HepG2 (cell line): ENCODE results near the gene SLC23A2. TPM values are rescaled to one million over a fixed set of nuclear protein-coding genes. Genes with fewer than 3 reads are reported as not detected.
A peak's percentile ranks its signal among the peaks of the same experiment; 100 is the strongest.

ENCODE experiments used
- ATAC-seq: fragments of 200-7000 bp; cut with Tn5 transposase; 3 replicates; pipeline ENCODE4 v1.9.1; 2020; ENCODE audit warnings: mild to moderate bottlenecking, moderate library complexity
- BruUV-seq: library from RNA; stranded (reverse); fragments of 400-500 nt; replicated peaks from 2 replicates; lab custom pipeline; 2021; lab: Mats Ljungman, UMichigan
- CTCF ChIA-PET: fragments of 300-600 bp; formaldehyde crosslinking; extraction: SDS; loops from one replicate; lab custom pipeline; 2021; ENCODE audit warnings: low total read pairs, inconsistent platforms, low intra/inter-chr PET ratio; lab: Yijun Ruan, JAX
- POLR2A ChIA-PET: fragments of 350-600 bp; sonication (Branson Sonifier 250); formaldehyde crosslinking; loops from one replicate; lab custom pipeline; 2020; ENCODE audit warnings: antibody characterized with exemption, inconsistent platforms; lab: Yijun Ruan, JAX
- DNase-seq: peaks from one replicate; pipeline ENCODE4 v3.0.0-alpha.2; 2015; ENCODE audit warnings: low spot score
- FAIRE-seq: peaks from 3 replicates; lab custom pipeline; 2011; peaks lifted over from hg19 to GRCh38; lab: Jason Lieb, UNC
- H2AFZ ChIP-seq: one replicate; pipeline ENCODE4 v1.6.1; 2011; ENCODE audit warnings: low read length, inconsistent platforms
- H3K27ac ChIP-seq: fragments of 300-600 bp; 3 replicates; pipeline ENCODE4 v1.8.0; 2011; ENCODE audit warnings: mixed run types, mild to moderate bottlenecking, mixed read lengths, low read length, inconsistent platforms; ENCODE audit not compliant: insufficient read depth; ENCODE audit errors: extremely low read length
- H3K27me3 ChIP-seq, 2 experiments: fragments of 200-600 bp in 1 of 2; 2 replicates in 1 of 2; 3 replicates in 1 of 2; pipeline versions ENCODE4 v1.6.0 to v1.8.0; 2011; ENCODE audit warnings: low read length in 2 of 2, mild to moderate bottlenecking in 2 of 2, moderate library complexity in 2 of 2, inconsistent platforms in 1 of 2; ENCODE audit not compliant: insufficient read depth in 2 of 2, control insufficient read depth in 1 of 2
- H3K36me3 ChIP-seq, 2 experiments: fragments of 200-600 bp in 1 of 2; replicated peaks in 1 of 2; 2 replicates in 1 of 2; 3 replicates in 1 of 2; pipeline versions ENCODE4 v1.5.1 to v1.8.0; 2011; ENCODE audit warnings: low read length in 2 of 2, inconsistent platforms in 1 of 2; ENCODE audit not compliant: insufficient read depth in 2 of 2, control insufficient read depth in 1 of 2
- H3K4me1 ChIP-seq: 2 replicates; pipeline ENCODE4 v1.5.1; 2012; ENCODE audit warnings: low read length, inconsistent platforms; ENCODE audit not compliant: insufficient read depth
- H3K4me2 ChIP-seq: 2 replicates; pipeline ENCODE4 v1.6.0; 2011; ENCODE audit warnings: low read depth, low read length, inconsistent platforms
- H3K4me3 ChIP-seq, 3 experiments: fragments of 200-600 bp in 1 of 3; sonication (generic), shearing (Covaris generic) in 1 of 3; replicated peaks in 1 of 3; 2 replicates each; pipeline ENCODE4 v1.5.1; 2011 to 2016; ENCODE audit warnings: low read length in 3 of 3, inconsistent platforms in 2 of 3, low read depth in 2 of 3, mild to moderate bottlenecking in 2 of 3, control low read depth in 1 of 3, mixed read lengths in 1 of 3; ENCODE audit not compliant: insufficient read depth in 1 of 3
- H3K79me2 ChIP-seq: one replicate; pipeline ENCODE4 v1.6.1; 2011; ENCODE audit warnings: low read length, inconsistent platforms; ENCODE audit not compliant: insufficient read depth
- H3K9ac ChIP-seq: 2 replicates; pipeline ENCODE4 v1.6.0; 2011; ENCODE audit warnings: mild to moderate bottlenecking, low read depth, low read length, inconsistent platforms; ENCODE audit not compliant: insufficient read depth
- H3K9me3 ChIP-seq: 2 replicates; pipeline ENCODE4 v1.5.1; 2012; ENCODE audit warnings: mild to moderate bottlenecking, low read length
- H4K20me1 ChIP-seq: 2 replicates; pipeline ENCODE4 v1.6.0; 2011; ENCODE audit warnings: inconsistent platforms, mild to moderate bottlenecking, low read length, moderate library complexity; ENCODE audit not compliant: insufficient read depth
- GMEB1 ChIP-seq: sonication (generic); formaldehyde crosslinking; IDR thresholded peaks from 2 replicates; pipeline ENCODE4 v1.5.1; 2020; ENCODE audit warnings: missing genetic modification reagents, mild to moderate bottlenecking, borderline replicate concordance
- MXD1 ChIP-seq: sonication (generic); formaldehyde crosslinking; IDR thresholded peaks from 2 replicates; pipeline ENCODE4 v1.4.0; 2020; ENCODE audit warnings: mild to moderate bottlenecking, missing genetic modification reagents
- MXD3 ChIP-seq: IDR thresholded peaks from 2 replicates; pipeline ENCODE4 v1.6.1; 2016; ENCODE audit warnings: mild to moderate bottlenecking, missing biosample characterization, missing genetic modification reagents
- RBM39 ChIP-seq: fragments of 200-400 bp; formaldehyde crosslinking; IDR thresholded peaks from one replicate; pipeline ENCODE4 v1.6.1; 2018; ENCODE audit warnings: antibody characterized with exemption, mild to moderate bottlenecking, low read depth, low read length; ENCODE audit not compliant: poor library complexity, severe bottlenecking
- SIN3A ChIP-seq: IDR thresholded peaks from 2 replicates; pipeline ENCODE4 v1.6.1; 2011; ENCODE audit warnings: low read depth, mild to moderate bottlenecking, control low read depth, low read length, borderline replicate concordance
- SNAPC4 ChIP-seq: sonication (generic); formaldehyde crosslinking; IDR thresholded peaks from 2 replicates; pipeline ENCODE4 v1.4.0; 2020; ENCODE audit warnings: mild to moderate bottlenecking, missing genetic modification reagents
- ZFP36 ChIP-seq: fragments of 150-350 bp; IDR thresholded peaks from 2 replicates; pipeline ENCODE4 v1.6.1; 2018; ENCODE audit warnings: borderline replicate concordance, low read length, low read depth; ENCODE audit not compliant: partially characterized antibody
- ZNF280D ChIP-seq: sonication (generic); formaldehyde crosslinking; IDR thresholded peaks from 2 replicates; pipeline ENCODE4 v1.5.1; 2020; ENCODE audit warnings: mild to moderate bottlenecking, missing genetic modification reagents
- ZNF562 ChIP-seq: sonication (generic); formaldehyde crosslinking; IDR thresholded peaks from 2 replicates; pipeline ENCODE4 v1.8.0; 2022; ENCODE audit warnings: missing genetic modification reagents, borderline replicate concordance
- WGBS: methylation state at CpG from one replicate; pipeline ENCODE4 v1.1.6; 2017; ENCODE audit warnings: low lambda C conversion rate; 5-methylcytosine and 5-hydroxymethylcytosine counted together
- in situ Hi-C: cut with HindIII; loops from 2 replicates; pipeline ENCODE4 v1.10.0; 2017; ENCODE audit warnings: low pct_unique_long_range_greater_than_20kb; ENCODE audit not compliant: extremely low pct_ligation_motif_present
- intact Hi-C: fragments of 100-400 bp; cut with micrococcal nuclease; formaldehyde crosslinking; loops from one replicate; pipeline ENCODE4 v1.10.0; 2022; ENCODE audit not compliant: unreplicated experiment
- polyA plus RNA-seq, 8 experiments: library from polyadenylated mRNA; depleted of rRNA in 3 of 8; stranded (reverse) in 7 of 8; unstranded in 1 of 8; fragments of >200 nt; fragmentation: Illumina TruSeq in 4 of 8; extraction: Trizol in 4 of 8; gene quantifications; 2 replicates each; pipeline versions ENCODE4 v1.2.1 to v1.2.3, GENCODE V29; 2011 to 2016; ENCODE audit warnings: low read depth in 4 of 8, missing spikeins in 1 of 8, mixed read lengths in 1 of 8; ENCODE audit not compliant: insufficient read depth in 1 of 8
- total RNA-seq, 5 experiments: library from RNA; depleted of rRNA; stranded (reverse); fragments of >200 nt; fragmentation: Illumina TruSeq; extraction: Trizol; gene quantifications; 2 replicates each; pipeline ENCODE4 v1.2.3, GENCODE V29; 2016; ENCODE audit warnings: low read depth in 1 of 5

SLC23A2 gene
- total and polyA plus RNA-seq, 2 of the 13 experiments (the other 11 are each of a cell fraction or from before 2014, with no cell fraction given), result 42.2 to 51.2 TPM

GRCh38 chr20:4962241-4962855 lies 39.0 kb downstream of the SLC23A2 start (continued):
- TF ChIP-seq SNAPC4 (CRISPR knock-in tag), result 0 out of 2 replicates have a peak, but pooled peaks have one; percentile 18

- Histone ChIP-seq H3K27ac (peak overlapping the region; percentile 81), H4K20me1 (no peaks in the 10 kb centered on the region), H2AFZ (no peak overlapping the region), H3K79me2 (peaks cover 61% of the 10 kb centered on the region), H3K9me3 (no peaks in the 10 kb centered on the region), H3K4me3 (peak overlapping the region in 2 of 3 experiments; percentile 2 to 26; a peak in 1 of 6 replicates), H3K27me3 (no peaks in the 10 kb centered on the region), H3K36me3 (no peaks in the 10 kb centered on the region), H3K9ac (peak overlapping the region; percentile 25), H3K4me2 (peak overlapping the region; percentile 59), H3K4me1 (peaks cover 87% of the 10 kb centered on the region)
- DNase-seq, result peak; percentile 99
- no TSS peak for BruUV-seq
- in situ Hi-C loops, result no loop called here
- peak; percentile 86 for FAIRE-seq
- POLR2A ChIA-PET, result interaction anchor here (1.1 to 1.6 kb wide), 3 partner anchors 12 to 25 kb away, joined by 3 to 17 read pairs (median 4); no protein-coding TSS in a partner anchor
- intact Hi-C loops, result no loop called here
- peak; percentile 96 for ATAC-seq
- CTCF ChIA-PET, result no interaction called here
- 4% methylated on average over 4 of the region's 4 CpGs for WGBS
- no peak for TF ChIP-seq MXD1 (CRISPR knock-in tag)
- no peak for TF ChIP-seq ZNF562 (CRISPR knock-in tag)
- peak; percentile 43; the same call in 1 of the 2 replicates for TF ChIP-seq GMEB1 (CRISPR knock-in tag)
- TF ChIP-seq SIN3A, result no peak
- no peak for TF ChIP-seq RBM39
- TF ChIP-seq ZNF280D, result peak; percentile 77
- TF ChIP-seq MXD3, result no peak
- no peak for TF ChIP-seq ZFP36
Measured at GRCh38 chr20:4961746-4962145, 39.6 kb downstream of the SLC23A2 start.
